ENCODE measurements around the gene GSTK1. TPM values are rescaled to one million over a fixed set of nuclear protein-coding genes. Genes with fewer than 3 reads are reported as not detected.

Gene GSTK1
- total and polyA plus RNA-seq, 3 donors from 2014 or later = 105 to 169 (median 136) TPM

GRCh38 chr7:143245123-143245522 lies 18.1 kb upstream of the GSTK1 start:
- TF ChIP-seq CTCF (IDR thresholded peaks at IDR 0.05) (no peak), POLR2A (IDR thresholded peaks at IDR 0.05) (no peak)
- H3K27ac ChIP-seq = no peak overlapping the region
- no peaks in the 10 kb centered on the region for H3K36me3 ChIP-seq (ENCODE audit: low read depth, missing control alignments)
- H3K9me3 ChIP-seq = no peaks in the 10 kb centered on the region
- H3K4me3 ChIP-seq = no peak overlapping the region
- no peaks in the 10 kb centered on the region for H3K4me1 ChIP-seq
- no peaks in the 10 kb centered on the region for H3K27me3 ChIP-seq
- 68 to 79% methylated on average over 3 of the region's 3 CpGs for WGBS, 2 donors
- no peak for DNase-seq
- intact Hi-C loops (cut with DNase I; ENCODE audit: low total_unique reads) = no loop called here

GRCh38 chr7:143247372-143247771 lies 15.9 kb upstream of the GSTK1 start:
- Histone ChIP-seq H3K27ac (no peak overlapping the region), H3K4me1 (no peaks in the 10 kb centered on the region), H3K27me3 (no peaks in the 10 kb centered on the region), H3K36me3 (ENCODE audit: low read depth, missing control alignments) (no peaks in the 10 kb centered on the region), H3K9me3 (no peaks in the 10 kb centered on the region), H3K4me3 (no peak overlapping the region)
- intact Hi-C loops (cut with DNase I; ENCODE audit: low total_unique reads) = no loop called here
- no peak for TF ChIP-seq POLR2A (IDR thresholded peaks at IDR 0.05)
- no peak for TF ChIP-seq CTCF (IDR thresholded peaks at IDR 0.05)
- no peak for DNase-seq
- 71 to 81% methylated on average over 1 of the region's 1 CpG for WGBS, 2 donors

GRCh38 chr7:143248761-143249354 lies 14.4 kb upstream of the GSTK1 start:
- TF ChIP-seq POLR2A (IDR thresholded peaks at IDR 0.05) (no peak), CTCF (IDR thresholded peaks at IDR 0.05) (no peak)
- Histone ChIP-seq H3K4me3 (no peak overlapping the region), H3K27me3 (no peaks in the 10 kb centered on the region), H3K27ac (no peak overlapping the region), H3K4me1 (no peaks in the 10 kb centered on the region), H3K9me3 (no peaks in the 10 kb centered on the region), H3K36me3 (ENCODE audit: low read depth, missing control alignments) (no peaks in the 10 kb centered on the region)
- DNase-seq = no peak
- intact Hi-C loops (cut with DNase I; ENCODE audit: low total_unique reads) = no loop called here
- WGBS, 2 donors = 86 to 94% methylated on average over 2 of the region's 2 CpGs

- TF ChIP-seq POLR2A (IDR thresholded peaks at IDR 0.05) = no peak
- TF ChIP-seq CTCF (IDR thresholded peaks at IDR 0.05) = no peak
- no peak overlapping the region for H3K27ac ChIP-seq
- no peak for DNase-seq
- no peaks in the 10 kb centered on the region for H3K27me3 ChIP-seq
- H3K4me1 ChIP-seq = no peaks in the 10 kb centered on the region
- intact Hi-C loops (cut with DNase I; ENCODE audit: low total_unique reads) = no loop called here
- H3K4me3 ChIP-seq = no peak overlapping the region
- H3K9me3 ChIP-seq = no peaks in the 10 kb centered on the region
- H3K36me3 ChIP-seq (ENCODE audit: low read depth, missing control alignments) = no peaks in the 10 kb centered on the region
These were observed 13.0 kb upstream of the GSTK1 start for GRCh38 chr7:143250199-143250598.

- WGBS, 2 donors = 84 to 85% methylated on average over 1 of the region's 1 CpG
- intact Hi-C loops (cut with DNase I; ENCODE audit: low total_unique reads) = no loop called here
- DNase-seq = no peak
- no peak for TF ChIP-seq CTCF (IDR thresholded peaks at IDR 0.05)
- TF ChIP-seq POLR2A (IDR thresholded peaks at IDR 0.05) = no peak
- Histone ChIP-seq H3K27me3 (no peaks in the 10 kb centered on the region), H3K4me3 (no peak overlapping the region), H3K27ac (no peak overlapping the region), H3K36me3 (ENCODE audit: low read depth, missing control alignments) (no peaks in the 10 kb centered on the region), H3K4me1 (no peaks in the 10 kb centered on the region), H3K9me3 (no peaks in the 10 kb centered on the region)
These were observed 12.4 kb upstream of the GSTK1 start for GRCh38 chr7:143250822-143251221.

Data from testis (tissue), 3 donors.